GM19328 (cell line): ENCODE results near the gene TOE1.
"Not testable (repeated sequence)": the region's sequence is repeated elsewhere in the genome, so short reads cannot be mapped to it uniquely, and the experiment has no call there.

ENCODE experiments used
- ATAC-seq: cut with Tn5 transposase; IDR thresholded peaks from one replicate; pipeline ENCODE4 v1.9.1; 2021; ENCODE audit warnings: mild to moderate bottlenecking, moderate library complexity; ENCODE audit not compliant: unreplicated experiment

TOE1 gene

GRCh38 chr1:45354838-45355237 is 14.9 kb downstream of the TOE1 start:
- ATAC-seq, result no peak

GRCh38 chr1:45355683-45356082 is 15.7 kb downstream of the TOE1 start:
- no peak for ATAC-seq

DNA sequence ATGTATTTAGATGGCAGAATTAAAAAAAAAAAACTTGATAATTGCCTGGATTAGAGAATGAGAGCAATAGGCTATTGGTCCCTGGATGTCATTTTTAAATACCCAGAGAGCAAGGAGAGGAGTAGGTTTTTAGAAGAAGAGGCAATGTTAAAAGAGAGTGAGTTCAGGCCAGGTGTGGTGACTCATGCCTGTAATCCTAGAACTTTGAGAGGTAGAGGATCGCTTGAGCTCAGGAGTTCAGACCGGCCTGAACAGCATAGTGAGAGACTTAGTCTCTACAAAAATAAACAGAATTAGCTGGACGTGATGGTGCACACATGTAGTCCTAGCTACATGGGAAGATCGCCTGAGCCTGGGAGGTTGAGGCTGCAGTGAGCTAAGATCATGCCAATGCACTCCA is 16.2 kb downstream of the TOE1 start:
- no peak for ATAC-seq

DNA sequence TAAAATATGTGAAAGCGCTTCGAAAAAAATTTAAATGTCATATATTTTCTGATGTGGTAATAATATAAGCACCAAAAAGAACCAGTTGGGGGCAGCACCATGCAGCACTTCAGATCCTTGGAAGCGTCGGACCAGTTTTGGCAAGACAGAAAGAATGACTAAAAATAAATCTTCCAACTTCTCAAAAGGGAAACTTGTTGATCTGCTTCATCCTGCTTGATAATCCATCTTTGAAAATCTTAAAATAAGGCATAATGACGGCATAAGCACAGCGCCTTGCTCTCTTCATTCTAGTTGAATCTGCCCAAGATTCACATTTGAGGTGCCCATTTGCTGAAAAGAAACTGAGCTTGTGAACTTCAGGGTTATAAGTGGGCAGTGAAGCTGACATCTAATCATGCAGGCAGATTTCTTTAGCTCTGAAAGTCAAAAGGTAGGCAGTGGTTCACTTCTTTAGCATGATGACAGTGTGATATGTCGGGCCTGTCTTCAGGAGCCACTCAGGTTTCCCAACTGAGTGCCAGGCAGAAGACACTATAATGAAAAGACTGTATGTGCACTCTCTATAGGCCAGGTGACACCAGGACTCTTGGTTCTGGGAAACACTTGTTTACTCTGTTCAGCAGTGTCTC is 20.0 kb downstream of the TOE1 start:
- no peak for ATAC-seq

GRCh38 chr1:45360981-45361380 is 21.0 kb downstream of the TOE1 start:
- ATAC-seq, result not testable (repeated sequence)

DNA sequence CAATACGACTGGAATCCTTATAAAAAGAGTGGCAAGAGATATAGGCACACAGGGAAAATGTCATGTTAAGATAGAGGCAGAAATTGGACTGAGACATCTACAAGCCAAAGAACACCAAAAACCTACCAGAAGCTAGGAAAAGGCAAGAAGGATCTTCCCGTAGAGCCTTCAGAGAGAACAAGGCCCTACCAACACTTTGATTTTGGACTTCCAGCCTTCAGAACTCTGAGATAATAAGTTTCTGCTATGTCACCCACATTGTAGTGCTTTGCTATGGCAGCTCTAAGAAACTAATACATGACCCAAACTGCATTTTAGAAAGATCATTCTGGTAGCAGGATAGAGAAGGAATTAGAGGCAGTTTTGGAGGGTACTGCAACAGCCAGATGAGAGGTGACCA is 24.3 kb downstream of the TOE1 start:
- ATAC-seq, result no peak

GRCh38 chr1:45365051-45365450 is 25.1 kb downstream of the TOE1 start:
- ATAC-seq, result no peak

GRCh38 chr1:45370575-45370974 is 30.6 kb downstream of the TOE1 start:
- ATAC-seq, result peak; percentile 66

DNA sequence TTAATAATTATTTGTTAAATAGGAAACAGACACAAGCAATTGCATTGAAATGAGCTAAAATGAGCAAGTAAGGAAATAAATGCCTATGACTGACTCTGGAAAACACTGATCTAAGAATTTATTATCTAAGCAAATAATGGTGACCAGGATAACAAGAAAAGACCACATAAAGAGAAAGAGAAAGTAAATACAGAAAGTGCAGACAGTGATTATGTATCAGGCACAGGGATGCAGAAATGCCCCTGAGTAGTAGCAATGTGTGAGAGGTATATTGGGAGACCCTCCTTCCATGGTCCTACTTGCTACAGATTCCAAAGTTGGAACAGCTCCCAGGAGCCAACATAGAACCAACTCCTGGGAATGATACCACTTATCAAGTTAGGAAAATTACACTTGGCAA is 33.6 kb downstream of the TOE1 start:
- no peak for ATAC-seq

GRCh38 chr1:45375104-45376090 is 35.4 kb downstream of the TOE1 start:
- no peak for ATAC-seq

- ATAC-seq, result no peak
These were observed 38.2 kb downstream of the TOE1 start for GRCh38 chr1:45378184-45378583.

DNA sequence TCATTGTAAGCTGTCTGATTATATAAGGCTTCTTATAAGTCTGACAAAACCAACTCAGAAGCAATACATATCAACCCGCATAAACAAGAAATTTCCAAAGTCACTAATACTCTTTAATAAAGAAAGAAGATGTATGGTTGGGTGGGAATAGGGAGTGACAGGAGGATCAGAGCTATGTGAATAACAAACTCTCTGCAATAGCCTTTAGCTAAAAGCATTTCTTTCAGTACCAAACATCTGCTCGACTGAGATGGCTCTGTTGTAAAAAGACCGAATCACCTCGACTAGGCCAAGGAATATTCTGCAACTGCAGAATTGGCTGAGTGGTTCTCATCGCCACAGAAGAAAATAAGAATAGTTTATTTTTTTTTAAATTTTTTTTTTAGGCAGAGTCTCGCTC is 39.6 kb downstream of the TOE1 start:
- ATAC-seq, result no peak

GRCh38 chr1:45380125-45380524 is 40.2 kb downstream of the TOE1 start:
- no peak for ATAC-seq

DNA sequence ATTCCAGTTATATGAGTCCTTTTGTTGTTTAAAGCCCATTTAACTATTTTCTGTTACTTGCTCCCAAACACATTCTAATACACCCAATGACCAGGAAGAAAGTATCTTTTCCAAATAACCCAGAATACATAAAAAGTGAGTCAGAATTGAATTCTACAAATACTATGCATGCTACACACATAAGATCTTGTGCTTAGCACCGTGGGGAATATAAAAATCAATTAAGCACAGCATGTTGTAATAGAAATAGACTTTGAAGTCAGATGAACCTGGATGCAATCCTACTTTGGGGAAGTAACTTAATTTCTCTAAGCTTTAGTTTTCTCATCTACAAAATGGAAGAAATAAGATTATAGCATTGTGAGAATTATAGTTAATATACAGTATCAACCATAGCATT is 40.8 kb downstream of the TOE1 start:
- no peak for ATAC-seq

DNA sequence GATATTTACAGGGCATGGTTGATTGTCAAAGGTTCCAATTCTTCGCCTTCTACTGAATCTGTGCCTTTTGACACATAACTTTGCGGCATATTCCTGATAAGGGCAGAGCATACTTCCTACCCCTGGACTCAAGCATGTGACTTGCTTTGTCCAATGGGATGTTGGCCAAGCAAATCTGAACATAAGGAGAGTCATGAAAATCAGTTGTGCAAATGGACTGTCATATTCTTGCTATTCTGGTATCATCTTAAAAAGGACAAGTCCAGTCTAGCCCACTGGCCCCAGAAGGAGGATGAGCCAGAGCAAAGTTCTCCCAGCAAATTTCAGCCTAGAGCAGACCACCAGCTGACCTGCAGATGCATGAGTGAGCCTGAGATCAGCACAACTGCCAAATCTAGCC is 41.3 kb downstream of the TOE1 start:
- ATAC-seq, result no peak

- no peak for ATAC-seq
These were observed 43.2 kb downstream of the TOE1 start for GRCh38 chr1:45383191-45383590.

- not testable (repeated sequence) for ATAC-seq
These were observed 44.2 kb downstream of the TOE1 start for GRCh38 chr1:45384213-45384612.

DNA sequence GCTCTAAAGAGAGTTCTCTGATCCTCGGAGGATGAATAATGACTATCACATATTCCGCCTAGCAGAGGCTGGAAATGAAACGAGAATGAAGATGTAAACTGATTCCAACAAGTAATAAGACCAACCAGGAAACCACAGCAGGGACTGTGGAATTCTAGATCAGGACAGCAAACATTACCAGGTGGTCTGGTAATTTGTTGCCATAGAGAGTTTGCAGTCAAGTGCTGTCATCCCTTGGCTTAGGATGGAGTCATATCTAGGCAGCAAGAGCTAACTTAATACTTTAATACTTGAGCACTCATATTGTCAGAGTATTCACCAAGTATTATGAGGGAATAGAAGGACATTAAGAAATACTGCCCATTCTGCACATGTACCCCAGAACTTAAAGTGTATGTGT is 45.3 kb downstream of the TOE1 start:
- ATAC-seq, result no peak

- ATAC-seq, result no peak
These were observed 46.2 kb downstream of the TOE1 start for GRCh38 chr1:45386219-45386618.
